ENCODE measurements around the gene CRYBG1.

DNA sequence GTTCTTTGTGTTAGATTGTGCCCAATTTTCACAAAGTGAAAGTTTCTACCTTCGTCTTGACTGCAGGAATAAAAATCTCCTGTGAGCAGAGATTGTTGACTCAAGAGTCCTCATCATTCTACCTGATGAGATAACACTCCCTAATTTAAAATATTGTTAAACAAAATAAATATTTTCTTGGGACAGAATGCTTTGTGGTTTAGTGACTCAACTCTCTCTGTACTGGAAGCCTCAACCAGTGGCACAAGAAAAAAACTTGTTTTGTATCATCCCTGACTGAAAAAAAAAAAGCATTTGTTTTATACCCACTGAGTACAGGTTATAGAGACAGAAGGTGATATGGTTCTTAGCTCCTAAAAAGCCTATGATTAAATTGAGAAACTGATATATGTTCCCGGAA lies 78.9 kb downstream of the CRYBG1 start:
- TF ChIP-seq, protein P1, sequence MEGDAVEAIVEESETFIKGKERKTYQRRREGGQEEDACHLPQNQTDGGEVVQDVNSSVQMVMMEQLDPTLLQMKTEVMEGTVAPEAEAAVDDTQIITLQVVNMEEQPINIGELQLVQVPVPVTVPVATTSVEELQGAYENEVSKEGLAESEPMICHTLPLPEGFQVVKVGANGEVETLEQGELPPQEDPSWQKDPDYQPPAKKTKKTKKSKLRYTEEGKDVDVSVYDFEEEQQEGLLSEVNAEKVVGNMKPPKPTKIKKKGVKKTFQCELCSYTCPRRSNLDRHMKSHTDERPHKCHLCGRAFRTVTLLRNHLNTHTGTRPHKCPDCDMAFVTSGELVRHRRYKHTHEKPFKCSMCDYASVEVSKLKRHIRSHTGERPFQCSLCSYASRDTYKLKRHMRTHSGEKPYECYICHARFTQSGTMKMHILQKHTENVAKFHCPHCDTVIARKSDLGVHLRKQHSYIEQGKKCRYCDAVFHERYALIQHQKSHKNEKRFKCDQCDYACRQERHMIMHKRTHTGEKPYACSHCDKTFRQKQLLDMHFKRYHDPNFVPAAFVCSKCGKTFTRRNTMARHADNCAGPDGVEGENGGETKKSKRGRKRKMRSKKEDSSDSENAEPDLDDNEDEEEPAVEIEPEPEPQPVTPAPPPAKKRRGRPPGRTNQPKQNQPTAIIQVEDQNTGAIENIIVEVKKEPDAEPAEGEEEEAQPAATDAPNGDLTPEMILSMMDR (IDR thresholded peaks at IDR 0.05): no peak
- no peak for TF ChIP-seq EZH2 (IDR thresholded peaks at IDR 0.05; ENCODE audit: borderline replicate concordance, insufficient read depth, low read depth, low read length, poor library complexity, severe bottlenecking)

All from B cell (primary cell).